ENCODE results near the gene XPC. TPM values are rescaled to one million over a fixed set of nuclear protein-coding genes. Genes with fewer than 3 reads are reported as not detected.

Gene XPC
- total and polyA plus RNA-seq, 2 of the 8 experiments (the other 6 are each of a cell fraction or from before 2014, with no cell fraction given): 8.8 to 27.3 TPM

- Histone ChIP-seq H3K9ac (replicated peaks in 1 of 4; ENCODE audit: extremely low read depth in 1 of 4, low read depth in 3 of 4, low read length in 3 of 4) (no peak overlapping the region), H3K23me2 (ENCODE audit: low read depth, low read length) (no peaks in the 10 kb centered on the region), H4K91ac (replicated peaks; ENCODE audit: insufficient read length, low read length) (no peak overlapping the region), H3K4ac (replicated peaks; ENCODE audit: insufficient read length, low read depth, low read length) (no peak overlapping the region), H2AK5ac (ENCODE audit: low read depth, low read length) (no peak overlapping the region), H2BK12ac (ENCODE audit: low read depth, low read length) (no peak overlapping the region), H3K4me3 (ENCODE audit: extremely low read depth in 1 of 4, insufficient read depth in 2 of 4, low read depth in 3 of 4, low read length in 4 of 4) (no peak overlapping the region), H3K79me2 (ENCODE audit: control insufficient read depth in 1 of 2, insufficient read depth in 2 of 2, low read length in 2 of 2) (no peaks in the 10 kb centered on the region), H4K20me1 (replicated peaks in 1 of 2; ENCODE audit: control insufficient read depth in 1 of 2, insufficient read depth in 2 of 2, low read length in 2 of 2) (no peaks in the 10 kb centered on the region), H4K5ac (ENCODE audit: insufficient read length, low read depth, low read length) (no peak overlapping the region), H3K14ac (ENCODE audit: insufficient read length) (no peak overlapping the region), H2BK20ac (ENCODE audit: low read length) (no peak overlapping the region), H3K56ac (replicated peaks; ENCODE audit: insufficient read length, low read depth, low read length) (no peak overlapping the region), H3K27ac (ENCODE audit: low read depth, low read length) (no peak overlapping the region), H3K36me3 (ENCODE audit: control insufficient read depth in 2 of 4, insufficient read depth in 4 of 4, low read length in 3 of 4) (no peaks in the 10 kb centered on the region), H4K8ac (ENCODE audit: extremely low read depth, insufficient read depth, low read length) (no peak overlapping the region), H3K4me1 (replicated peaks in 1 of 4; ENCODE audit: control insufficient read depth in 3 of 4, insufficient read depth in 4 of 4, low read length in 3 of 4) (peaks cover 0 to 2% (median 0%) of the 10 kb centered on the region in 4 experiments; a peak in 3 of 7 replicates), H3K79me1 (ENCODE audit: low read depth, low read length) (no peaks in the 10 kb centered on the region), H2BK5ac (ENCODE audit: low read depth, low read length) (no peak overlapping the region), H3K23ac (ENCODE audit: insufficient read length) (no peak overlapping the region), H2BK15ac (ENCODE audit: low read length) (no peak overlapping the region), H2BK120ac (replicated peaks; ENCODE audit: low read depth, low read length) (no peak overlapping the region), H2AFZ (ENCODE audit: low read length) (no peak overlapping the region), H3K27me3 (replicated peaks in 1 of 4; ENCODE audit: control insufficient read depth in 3 of 4, extremely low read depth in 1 of 4, insufficient read depth in 3 of 4, low read length in 3 of 4) (no peaks in the 10 kb centered on the region), H3K4me2 (ENCODE audit: insufficient read depth in 1 of 2, low read depth in 2 of 2, low read length in 2 of 2) (no peak overlapping the region), H3K9me3 (ENCODE audit: insufficient read depth in 2 of 2, low read depth in 1 of 2, low read length in 1 of 2) (no peaks in the 10 kb centered on the region), H3K18ac (ENCODE audit: extremely low read depth, low read length) (no peak overlapping the region)
- FAIRE-seq (no peak), DNase-seq (ENCODE audit: low read depth in 1 of 2, low spot score in 2 of 2) (no peak)
- ChIA-PET CTCF (ENCODE audit: partially characterized antibody) (interaction anchor here (1.3 to 11.1 kb wide), 7 partner anchors 8 to 253 kb away, joined by 3 to 157 read pairs (median 8); no protein-coding TSS in a partner anchor), POLR2A (ENCODE audit: partially characterized antibody) (interaction anchor here (2.4 kb wide), 1 partner anchor 11 kb away, joined by 12 read pairs; no protein-coding TSS in a partner anchor)
- 91% methylated on average over 4 of the region's 4 CpGs; no CpG with 5 or more reads in 1 of the 2 experiments for WGBS, 2 experiments (ENCODE audit: extremely low coverage in 1 of 2, insufficient coverage in 1 of 2, insufficient read length in 1 of 2, insufficient replicate concordance in 2 of 2, low coverage in 1 of 2, low lambda C conversion rate in 2 of 2, missing lambda C conversion rate in 1 of 2)
- TF ChIP-seq SP2 (IDR thresholded peaks at IDR 0.05; ENCODE audit: low read length): no peak
- TF ChIP-seq JUND (IDR thresholded peaks at IDR 0.05; ENCODE audit: low read length): no peak
- no peak for TF ChIP-seq KDM1A (IDR thresholded peaks at IDR 0.05; ENCODE audit: borderline replicate concordance, low read length)
- no peak for TF ChIP-seq E2F6 (IDR thresholded peaks at IDR 0.05)
- no peak for TF ChIP-seq POLR2AphosphoS5 (IDR thresholded peaks at IDR 0.05; ENCODE audit: low read depth, low read length)
- no peak for TF ChIP-seq YY1 (IDR thresholded peaks at IDR 0.05; ENCODE audit: low read depth, low read length)
- TF ChIP-seq PHF8 (conservative IDR thresholded peaks at IDR 0.05; ENCODE audit: low read depth, low read length): no peak
- TF ChIP-seq MAX (IDR thresholded peaks at IDR 0.05): no peak
- TF ChIP-seq GABPA (IDR thresholded peaks at IDR 0.05; ENCODE audit: borderline replicate concordance, insufficient read depth, low read length): no peak
- TF ChIP-seq BACH1 (IDR thresholded peaks at IDR 0.05; ENCODE audit: low read length): no peak
- no peak for TF ChIP-seq POLR2A (IDR thresholded peaks at IDR 0.05; ENCODE audit: control extremely low read depth in 1 of 2, low read depth in 2 of 2, low read length in 2 of 2)
- TF ChIP-seq GTF2F1 (IDR thresholded peaks at IDR 0.05; ENCODE audit: borderline replicate concordance, low read depth, low read length): no peak
- no peak for TF ChIP-seq RFX5 (IDR thresholded peaks at IDR 0.05; ENCODE audit: borderline replicate concordance, low read depth, low read length)
- no peak for TF ChIP-seq EP300 (IDR thresholded peaks at IDR 0.05; ENCODE audit: borderline replicate concordance in 1 of 2, low read depth in 2 of 2, low read length in 2 of 2)
Observed at GRCh38 chr3:14214764-14215163, 36.4 kb upstream of the XPC start.

All from H1 (cell line).